ENCODE measurements around the gene SLC35C1. TPM values are rescaled to one million over a fixed set of nuclear protein-coding genes. Genes with fewer than 3 reads are reported as not detected.

The SLC35C1 gene
- total RNA-seq, 4 donors from 2014 or later = 24.8 to 68.8 (median 62.0) TPM

DNA sequence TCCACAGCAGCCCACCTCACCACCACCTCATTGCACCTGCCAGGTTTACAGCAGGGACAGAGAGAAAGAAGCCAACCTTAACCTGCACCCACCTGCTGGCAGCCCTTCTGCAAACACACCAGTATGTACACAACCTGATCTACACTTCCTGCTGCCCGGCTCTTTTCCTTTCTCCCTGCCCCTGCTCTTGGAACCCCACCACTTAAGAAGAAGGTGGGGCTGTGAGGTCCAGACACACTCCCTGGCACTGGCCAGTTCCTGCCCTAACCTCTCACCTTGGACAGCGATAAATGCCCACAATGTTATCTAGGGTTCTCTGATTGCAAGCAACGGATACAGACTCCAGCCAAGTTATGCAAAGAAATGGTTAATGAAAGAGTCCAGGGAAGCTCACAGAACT, 10.8 kb upstream of the SLC35C1 start:
- Histone ChIP-seq H3K4me1 (no peaks in the 10 kb centered on the region), H3K27ac (no peak overlapping the region), H3K27me3 (no peaks in the 10 kb centered on the region), H3K9me3 (no peaks in the 10 kb centered on the region), H3K4me3 (no peak overlapping the region), H3K36me3 (no peaks in the 10 kb centered on the region)
- no peak for DNase-seq
- no peak for TF ChIP-seq POLR2A (IDR thresholded peaks at IDR 0.05)
- TF ChIP-seq, protein P1, sequence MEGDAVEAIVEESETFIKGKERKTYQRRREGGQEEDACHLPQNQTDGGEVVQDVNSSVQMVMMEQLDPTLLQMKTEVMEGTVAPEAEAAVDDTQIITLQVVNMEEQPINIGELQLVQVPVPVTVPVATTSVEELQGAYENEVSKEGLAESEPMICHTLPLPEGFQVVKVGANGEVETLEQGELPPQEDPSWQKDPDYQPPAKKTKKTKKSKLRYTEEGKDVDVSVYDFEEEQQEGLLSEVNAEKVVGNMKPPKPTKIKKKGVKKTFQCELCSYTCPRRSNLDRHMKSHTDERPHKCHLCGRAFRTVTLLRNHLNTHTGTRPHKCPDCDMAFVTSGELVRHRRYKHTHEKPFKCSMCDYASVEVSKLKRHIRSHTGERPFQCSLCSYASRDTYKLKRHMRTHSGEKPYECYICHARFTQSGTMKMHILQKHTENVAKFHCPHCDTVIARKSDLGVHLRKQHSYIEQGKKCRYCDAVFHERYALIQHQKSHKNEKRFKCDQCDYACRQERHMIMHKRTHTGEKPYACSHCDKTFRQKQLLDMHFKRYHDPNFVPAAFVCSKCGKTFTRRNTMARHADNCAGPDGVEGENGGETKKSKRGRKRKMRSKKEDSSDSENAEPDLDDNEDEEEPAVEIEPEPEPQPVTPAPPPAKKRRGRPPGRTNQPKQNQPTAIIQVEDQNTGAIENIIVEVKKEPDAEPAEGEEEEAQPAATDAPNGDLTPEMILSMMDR (IDR thresholded peaks at IDR 0.05) = no peak

DNA sequence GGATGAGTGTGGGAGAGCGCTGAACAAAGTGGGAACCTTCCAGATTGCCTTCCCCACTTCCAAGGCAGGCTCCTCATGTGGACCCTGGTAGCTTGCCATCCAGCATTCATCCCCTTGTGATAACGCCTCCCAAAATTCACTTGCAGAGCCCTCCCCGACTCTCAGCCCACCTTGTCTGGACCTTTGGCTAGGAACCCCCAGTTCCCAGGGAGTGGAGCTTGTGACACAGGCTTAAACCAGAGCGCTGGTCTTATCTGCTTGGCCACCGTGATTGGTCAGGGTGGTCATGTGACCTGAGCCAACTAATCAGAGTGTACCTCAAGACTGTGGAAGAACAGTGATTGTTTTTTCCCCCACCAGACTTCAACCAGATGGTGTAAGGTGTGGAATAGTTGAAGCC, 9.6 kb upstream of the SLC35C1 start:
- no peak for TF ChIP-seq POLR2A (IDR thresholded peaks at IDR 0.05)
- TF ChIP-seq, protein P1 (IDR thresholded peaks at IDR 0.05) = no peak
- Histone ChIP-seq H3K4me1 (no peaks in the 10 kb centered on the region), H3K36me3 (no peaks in the 10 kb centered on the region), H3K9me3 (no peaks in the 10 kb centered on the region), H3K27ac (no peak overlapping the region), H3K4me3 (no peak overlapping the region), H3K27me3 (no peaks in the 10 kb centered on the region)
- no peak for DNase-seq

DNA sequence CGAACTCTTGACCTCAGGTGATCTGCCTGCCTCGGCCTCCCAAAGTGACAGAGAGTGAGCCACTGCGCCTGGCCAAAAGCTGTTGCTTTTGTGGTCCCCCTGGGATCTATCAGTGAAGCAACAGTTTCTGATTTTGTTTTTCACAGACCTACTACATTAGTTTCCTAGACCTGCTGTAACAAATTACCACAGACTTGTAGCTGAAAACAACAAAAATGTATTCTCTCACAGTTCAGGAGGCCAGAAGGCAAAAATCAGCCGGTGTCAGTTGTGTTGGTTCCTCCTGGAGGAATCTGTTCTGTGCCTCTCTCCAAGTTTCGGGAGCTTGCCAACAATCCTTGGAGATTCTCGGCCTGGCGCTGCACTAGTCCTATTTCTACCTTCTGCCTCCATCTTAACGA, 8.5 kb upstream of the SLC35C1 start:
- Histone ChIP-seq H3K4me1 (no peaks in the 10 kb centered on the region), H3K27ac (no peak overlapping the region), H3K9me3 (no peaks in the 10 kb centered on the region), H3K27me3 (no peaks in the 10 kb centered on the region), H3K36me3 (no peaks in the 10 kb centered on the region), H3K4me3 (no peak overlapping the region)
- no peak for DNase-seq
- TF ChIP-seq, protein P1 (IDR thresholded peaks at IDR 0.05) = no peak
- no peak for TF ChIP-seq POLR2A (IDR thresholded peaks at IDR 0.05)

DNA sequence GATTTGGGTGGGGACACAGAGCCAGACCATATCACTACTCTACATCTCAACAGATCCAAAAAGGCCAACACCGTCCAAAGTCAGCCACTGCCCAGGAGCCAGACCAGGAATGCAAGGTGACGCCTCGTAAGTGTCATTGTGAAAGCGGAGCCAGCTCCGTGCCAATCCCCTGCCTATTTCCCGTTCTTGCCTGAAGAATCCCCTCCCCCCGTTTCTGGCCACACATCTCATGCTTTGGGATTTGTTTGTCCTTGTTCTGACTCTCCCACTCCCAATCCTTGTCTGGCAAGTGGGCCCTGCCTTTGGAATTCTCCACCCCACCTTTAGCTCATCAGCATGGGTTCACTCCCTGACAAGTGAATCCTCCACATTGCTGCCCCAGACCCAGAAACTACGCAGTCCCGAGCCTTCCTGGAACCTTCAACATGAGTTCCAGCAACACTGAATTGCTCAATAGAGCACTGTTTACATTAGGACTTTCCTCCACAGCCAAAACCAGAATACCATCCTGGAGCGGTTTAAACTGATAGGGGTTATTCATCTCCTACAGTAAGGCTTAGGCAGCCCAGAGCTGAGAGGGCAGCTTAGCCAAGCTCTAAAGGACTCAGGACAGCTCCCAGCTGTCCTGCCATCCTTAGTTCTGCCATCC, 6.0 kb upstream of the SLC35C1 start:
- H3K27ac ChIP-seq = no peak overlapping the region
- no peak for DNase-seq
- no peak for TF ChIP-seq POLR2A (IDR thresholded peaks at IDR 0.05)
- TF ChIP-seq, protein P1 (IDR thresholded peaks at IDR 0.05) = no peak
- no peaks in the 10 kb centered on the region for H3K9me3 ChIP-seq
- H3K27me3 ChIP-seq = no peaks in the 10 kb centered on the region
- H3K4me1 ChIP-seq = peaks cover 0 to 16% (median 0%) of the 10 kb centered on the region in 4 donors
- H3K36me3 ChIP-seq = no peaks in the 10 kb centered on the region
- no peak overlapping the region for H3K4me3 ChIP-seq

DNA sequence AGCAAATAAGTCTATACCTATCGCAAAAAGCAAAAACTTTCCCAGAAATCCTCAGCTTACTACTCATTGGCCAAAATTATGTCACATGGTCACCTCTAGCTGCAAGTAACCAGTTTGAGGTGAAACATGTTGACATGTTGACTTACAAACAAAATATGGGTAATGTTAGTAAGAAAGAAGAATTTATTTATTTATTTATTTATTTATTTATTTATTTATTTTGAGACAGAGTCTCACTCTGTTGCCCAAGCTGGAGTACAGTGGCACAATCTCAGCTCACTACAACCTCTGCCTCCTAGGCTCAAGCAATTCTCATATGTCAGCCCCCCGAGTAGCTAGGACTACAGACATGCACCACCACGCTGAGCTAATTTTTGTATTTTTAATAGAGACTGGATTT, 5.4 kb upstream of the SLC35C1 start:
- H3K4me1 ChIP-seq = peaks cover 0 to 16% (median 0%) of the 10 kb centered on the region in 4 donors
- no peak overlapping the region for H3K4me3 ChIP-seq
- no peak overlapping the region for H3K27ac ChIP-seq
- H3K9me3 ChIP-seq = no peaks in the 10 kb centered on the region
- no peaks in the 10 kb centered on the region for H3K27me3 ChIP-seq
- no peak for TF ChIP-seq POLR2A (IDR thresholded peaks at IDR 0.05)
- TF ChIP-seq, protein P1 (IDR thresholded peaks at IDR 0.05) = no peak
- H3K36me3 ChIP-seq = no peaks in the 10 kb centered on the region
- DNase-seq = no peak

DNA sequence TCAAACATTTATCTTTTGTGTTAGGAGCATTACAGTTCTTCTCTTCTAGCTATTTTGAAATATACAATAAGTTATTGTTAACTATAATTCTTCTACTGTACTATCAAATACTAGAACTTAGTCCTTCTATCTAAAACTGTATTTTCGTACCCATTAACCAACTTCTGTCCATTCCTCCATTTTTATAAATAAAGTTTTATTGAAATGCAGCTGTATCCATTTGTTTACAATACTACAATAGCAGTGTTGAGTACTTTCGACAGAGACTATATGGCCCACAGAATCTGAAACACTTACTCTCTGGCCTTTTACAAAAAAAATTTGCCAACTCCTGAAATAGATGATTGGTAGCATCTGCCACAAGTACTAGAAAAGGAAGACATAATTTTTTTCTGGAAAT, 4.7 kb upstream of the SLC35C1 start:
- no peak overlapping the region for H3K4me3 ChIP-seq

More for the DNA sequence above, 4.7 kb upstream of the SLC35C1 start:
- TF ChIP-seq, protein P1 (IDR thresholded peaks at IDR 0.05) = no peak
- no peak for TF ChIP-seq POLR2A (IDR thresholded peaks at IDR 0.05)
- H3K27me3 ChIP-seq = no peaks in the 10 kb centered on the region
- no peaks in the 10 kb centered on the region for H3K36me3 ChIP-seq
- H3K9me3 ChIP-seq = no peaks in the 10 kb centered on the region
- peaks cover 0 to 16% (median 0%) of the 10 kb centered on the region in 4 donors for H3K4me1 ChIP-seq
- no peak for DNase-seq
- H3K27ac ChIP-seq = no peak overlapping the region
